BJ (cell line): ENCODE measurements around the gene JUP. TPM values are rescaled to one million over a fixed set of nuclear protein-coding genes. Genes with fewer than 3 reads are reported as not detected.

Source experiments
- CTCF ChIA-PET: fragments of 350-600 bp; formaldehyde crosslinking; extraction: SDS; loops from one replicate; lab custom pipeline; 2021; ENCODE audit warnings: antibody characterized with exemption, inconsistent platforms; lab: Yijun Ruan, JAX
- POLR2A ChIA-PET: fragments of 300-600 bp; sonication (Branson Sonifier 250); formaldehyde crosslinking; extraction: SDS; loops from one replicate; lab custom pipeline; 2021; ENCODE audit warnings: antibody characterized with exemption; lab: Charles Lee
- DNase-seq: peaks from one replicate; pipeline ENCODE4 v3.0.0-alpha.2; 2011; ENCODE audit warnings: low read depth
- H3K27me3 ChIP-seq: 2 replicates; pipeline ENCODE4 v1.6.0; 2011; ENCODE audit warnings: low read length; ENCODE audit not compliant: control insufficient read depth, insufficient read depth
- H3K36me3 ChIP-seq: 2 replicates; pipeline ENCODE4 v1.5.1; 2011; ENCODE audit warnings: low read length; ENCODE audit not compliant: control insufficient read depth, insufficient read depth
- H3K4me3 ChIP-seq: 2 replicates; pipeline ENCODE4 v1.5.1; 2011; ENCODE audit warnings: low read depth, mild to moderate bottlenecking, control low read depth, low read length
- CTCF ChIP-seq: IDR thresholded peaks from 2 replicates; pipeline ENCODE4 v1.5.1; 2011; ENCODE audit warnings: low read depth, mild to moderate bottlenecking, control low read depth, inconsistent platforms, low read length, moderate library complexity; ENCODE audit not compliant: insufficient read depth
- polyA plus RNA-seq: library from polyadenylated mRNA; depleted of rRNA; stranded (reverse); fragments of >200 nt; gene quantifications from 2 replicates; pipeline ENCODE4 v1.2.3, GENCODE V29; 2011

JUP gene
- polyA plus RNA-seq, 1 experiment: 9.4 TPM

- Histone ChIP-seq H3K36me3 (peaks cover 16% of the 10 kb centered on the region), H3K27me3 (no peaks in the 10 kb centered on the region), H3K4me3 (no peak overlapping the region)
- POLR2A ChIA-PET: no interaction called here
- no peak for TF ChIP-seq CTCF
- peak; percentile 61 for DNase-seq
- CTCF ChIA-PET: interaction anchor here (1.4 kb wide), 2 partner anchors 14 to 28 kb away, joined by 4 to 7 read pairs; partner anchors contain the start of gene JUP
Observed at GRCh38 chr17:41773190-41773588, 13.3 kb downstream of the JUP start.

- TF ChIP-seq CTCF: no peak
- CTCF ChIA-PET: interaction anchor here (1.4 kb wide), 2 partner anchors 14 to 28 kb away, joined by 4 to 7 read pairs; partner anchors contain the start of gene JUP
- no peak for DNase-seq
- H3K36me3 ChIP-seq: peaks cover 19% of the 10 kb centered on the region
- H3K27me3 ChIP-seq: no peaks in the 10 kb centered on the region
- H3K4me3 ChIP-seq: no peak overlapping the region
- POLR2A ChIA-PET: no interaction called here
Observed at GRCh38 chr17:41772586-41773189, 13.8 kb downstream of the JUP start.

GRCh38 chr17:41772218-41772585, 14.3 kb downstream of the JUP start:
- no peaks in the 10 kb centered on the region for H3K27me3 ChIP-seq
- peaks cover 21% of the 10 kb centered on the region for H3K36me3 ChIP-seq
- ChIA-PET CTCF (interaction anchor here (1.4 kb wide), 1 partner anchor 15 kb away, joined by 4 read pairs; the partner anchor contains the start of gene JUP), POLR2A (no interaction called here)
- H3K4me3 ChIP-seq: no peak overlapping the region
- TF ChIP-seq CTCF: no peak
- no peak for DNase-seq

GRCh38 chr17:41771389-41772206, 14.9 kb downstream of the JUP start:
- ChIA-PET POLR2A (no interaction called here), CTCF (no interaction called here)
- no peaks in the 10 kb centered on the region for H3K27me3 ChIP-seq
- no peak for TF ChIP-seq CTCF
- no peak overlapping the region for H3K4me3 ChIP-seq
- DNase-seq: no peak
- peaks cover 22% of the 10 kb centered on the region for H3K36me3 ChIP-seq

- ChIA-PET CTCF (interaction anchor here (1.0 kb wide), 1 partner anchor 39 kb away, joined by 3 read pairs; no protein-coding TSS in a partner anchor), POLR2A (no interaction called here)
- H3K4me3 ChIP-seq: no peak overlapping the region
- no peak for TF ChIP-seq CTCF
- no peak for DNase-seq
- H3K27me3 ChIP-seq: no peaks in the 10 kb centered on the region
- H3K36me3 ChIP-seq: peaks cover 21% of the 10 kb centered on the region
Observed at GRCh38 chr17:41769985-41770384, 16.5 kb downstream of the JUP start.
